HCT116 (cell line): ENCODE data around the gene UBXN10. TPM values are rescaled to one million over a fixed set of nuclear protein-coding genes. Genes with fewer than 3 reads are reported as not detected.

Experiments used
- ATAC-seq: fragments of 200-7000 bp; cut with Tn5 transposase; 2 replicates; pipeline ENCODE4 v1.9.1; 2020; ENCODE audit warnings: mild to moderate bottlenecking, moderate library complexity
- BruUV-seq: library from RNA; stranded (reverse); fragments of 400-500 nt; replicated peaks from 2 replicates; lab custom pipeline; 2021; lab: Mats Ljungman, UMichigan
- CTCF ChIA-PET: fragments of 300-600 bp; sonication (Branson Sonifier 250); formaldehyde crosslinking; loops from one replicate; lab custom pipeline; 2021; ENCODE audit warnings: antibody characterized with exemption; lab: Charles Lee
- POLR2A ChIA-PET: fragments of 300-600, 350-600 bp; sonication (Branson Sonifier 250); formaldehyde crosslinking; loops from one replicate; lab custom pipeline; 2021; ENCODE audit warnings: antibody characterized with exemption; lab: Charles Lee
- RAD21 ChIA-PET, 2 experiments: fragments of 300-600 bp; sonication (Branson Sonifier 250); formaldehyde crosslinking; loops; one replicate each; lab custom pipeline; 2023; ENCODE audit warnings: low total read pairs in 2 of 2; ENCODE audit not compliant: uncharacterized antibody in 2 of 2, unreplicated experiment in 2 of 2, low non-redundant PET in 1 of 2; lab: Charles Lee
- DNase-seq: peaks from one replicate; pipeline ENCODE4 v3.0.0-alpha.2; 2010; ENCODE audit warnings: low read depth, low spot score
- H2AFZ ChIP-seq: fragments of 200-600 bp; shearing (Covaris generic), sonication (generic); 2 replicates; pipeline ENCODE4 v1.6.1; 2017; ENCODE audit warnings: low read depth, mixed run types, mixed read lengths, antibody characterized with exemption, low read length; ENCODE audit not compliant: poor library complexity, severe bottlenecking
- H3K27ac ChIP-seq: 2 replicates; pipeline ENCODE4 v1.5.1; 2012; ENCODE audit warnings: low read depth, low read length
- H3K27me3 ChIP-seq: fragments of 200-600 bp; sonication (generic); 2 replicates; pipeline ENCODE4 v1.6.1; 2016; ENCODE audit warnings: mixed run types, low read length, mixed read lengths; ENCODE audit not compliant: insufficient read depth
- H3K36me3 ChIP-seq, 2 experiments: fragments of 200-500 bp in 1 of 2; fragments of 200-600 bp in 1 of 2; sonication (Bioruptor generic) in 1 of 2; sonication (generic) in 1 of 2; 2 replicates each; pipeline versions ENCODE4 v1.5.1 to v1.6.1; 2014 to 2016; ENCODE audit warnings: low read length in 2 of 2, inconsistent platforms in 1 of 2, mixed read lengths in 1 of 2, mixed run types in 1 of 2; ENCODE audit not compliant: insufficient read depth in 2 of 2, control insufficient read depth in 1 of 2
- H3K4me1 ChIP-seq, 2 experiments: fragments of 200-600 bp in 1 of 2; sonication (generic) in 1 of 2; 2 replicates each; pipeline versions ENCODE4 v1.5.1 to v1.6.1; 2012 to 2017; ENCODE audit warnings: low read length in 2 of 2, inconsistent platforms in 1 of 2, mild to moderate bottlenecking in 1 of 2, mixed read lengths in 1 of 2, mixed run types in 1 of 2, moderate library complexity in 1 of 2; ENCODE audit not compliant: insufficient read depth in 2 of 2, control insufficient read depth in 1 of 2
- H3K4me2 ChIP-seq: fragments of 200-600 bp; sonication (generic); 2 replicates; pipeline ENCODE4 v1.6.1; 2017; ENCODE audit warnings: mixed run types, low read length, mixed read lengths
- H3K4me3 ChIP-seq, 2 experiments: fragments of 200-600 bp in 1 of 2; sonication (generic) in 1 of 2; replicated peaks in 1 of 2; 2 replicates each; pipeline ENCODE4 v1.5.1; 2011 to 2016; ENCODE audit warnings: low read length in 2 of 2, control low read depth in 1 of 2, low read depth in 1 of 2, mild to moderate bottlenecking in 1 of 2, mixed read lengths in 1 of 2, mixed run types in 1 of 2
- H3K79me2 ChIP-seq: fragments of 200-600 bp; sonication (generic); 2 replicates; pipeline ENCODE4 v1.6.1; 2017; ENCODE audit warnings: mild to moderate bottlenecking, mixed run types, low read length, moderate library complexity, mixed read lengths; ENCODE audit not compliant: insufficient read depth
- H3K9ac ChIP-seq: fragments of 200-600 bp; sonication (generic); 2 replicates; pipeline ENCODE4 v1.6.1; 2016; ENCODE audit warnings: low read length, mixed read lengths
- H3K9me2 ChIP-seq: fragments of 200-600 bp; sonication (generic), shearing (Covaris generic); 2 replicates; pipeline ENCODE4 v1.6.1; 2017; ENCODE audit warnings: mixed run types, mild to moderate bottlenecking, moderate library complexity; ENCODE audit not compliant: insufficient read depth
- H3K9me3 ChIP-seq, 2 experiments: fragments of 200-500 bp in 1 of 2; fragments of 200-600 bp in 1 of 2; sonication (Bioruptor generic) in 1 of 2; sonication (generic) in 1 of 2; 2 replicates each; pipeline ENCODE4 v1.6.1; 2014 to 2017; ENCODE audit warnings: low read length in 2 of 2, mixed read lengths in 2 of 2, inconsistent platforms in 1 of 2, low read depth in 1 of 2, mild to moderate bottlenecking in 1 of 2, mixed run types in 1 of 2, moderate library complexity in 1 of 2; ENCODE audit not compliant: control insufficient read depth in 1 of 2, insufficient read depth in 1 of 2
- H4K20me1 ChIP-seq: fragments of 200-600 bp; sonication (generic), shearing (Covaris generic); 2 replicates; pipeline ENCODE4 v1.6.1; 2017; ENCODE audit warnings: mixed run types, mild to moderate bottlenecking, moderate library complexity; ENCODE audit not compliant: insufficient read depth
- CEBPB ChIP-seq: IDR thresholded peaks from 2 replicates; pipeline ENCODE4 v1.6.1; 2012; ENCODE audit warnings: low read depth
- CTCF ChIP-seq, 3 experiments: fragments of 200-600 bp in 1 of 3; sonication (generic) in 1 of 3; IDR thresholded peaks in 2 of 3; conservative IDR thresholded peaks in 1 of 3; 2 replicates each; pipeline ENCODE4 v1.5.1; 2012 to 2017; ENCODE audit warnings: low read depth in 2 of 3, low read length in 2 of 3, antibody characterized with exemption in 1 of 3, borderline replicate concordance in 1 of 3, control low read depth in 1 of 3, mild to moderate bottlenecking in 1 of 3, mixed read lengths in 1 of 3, mixed run types in 1 of 3, moderate library complexity in 1 of 3; ENCODE audit not compliant: insufficient read depth in 1 of 3
- ELF1 ChIP-seq: IDR thresholded peaks from 2 replicates; pipeline ENCODE4 v1.6.1; 2012; ENCODE audit warnings: low read depth, borderline replicate concordance
- EZH2 ChIP-seq: fragments of 200-600 bp; sonication (generic); IDR thresholded peaks from 2 replicates; pipeline ENCODE4 v1.6.1; 2017; ENCODE audit warnings: antibody characterized with exemption, mixed run types
- EZH2phosphoT487 ChIP-seq: fragments of 200-600 bp; IDR thresholded peaks from 2 replicates; pipeline ENCODE4 v1.6.1; 2018; ENCODE audit warnings: antibody characterized with exemption, borderline replicate concordance
- FOSL1 ChIP-seq: IDR thresholded peaks from 2 replicates; pipeline ENCODE4 v1.6.1; 2012; ENCODE audit warnings: low read depth
- JUND ChIP-seq: IDR thresholded peaks from 2 replicates; pipeline ENCODE4 v1.6.1; 2012
- MAX ChIP-seq: IDR thresholded peaks from 2 replicates; pipeline ENCODE4 v1.6.1; 2012
- POLR2A ChIP-seq: IDR thresholded peaks from 2 replicates; pipeline ENCODE4 v1.7.0; 2011; ENCODE audit warnings: borderline replicate concordance; ENCODE audit not compliant: insufficient read depth, insufficient read length; ENCODE audit errors: extremely low read depth
- RAD21 ChIP-seq: IDR thresholded peaks from 2 replicates; pipeline ENCODE4 v1.6.1; 2012; ENCODE audit warnings: low read depth, mild to moderate bottlenecking
- REST ChIP-seq: IDR thresholded peaks from 2 replicates; pipeline ENCODE4 v1.6.1; 2012; ENCODE audit warnings: low read depth
- SIN3A ChIP-seq: IDR thresholded peaks from 2 replicates; pipeline ENCODE4 v1.6.1; 2012; ENCODE audit warnings: low read depth
- SP1 ChIP-seq: IDR thresholded peaks from 2 replicates; pipeline ENCODE4 v1.6.1; 2012; ENCODE audit warnings: low read depth
- TCF7L2 ChIP-seq: IDR thresholded peaks from 2 replicates; pipeline ENCODE4 v1.7.0; 2011; ENCODE audit warnings: borderline replicate concordance, inconsistent platforms; ENCODE audit not compliant: insufficient read depth, insufficient read length; ENCODE audit errors: extremely low read depth
- YY1 ChIP-seq: IDR thresholded peaks from 2 replicates; pipeline ENCODE4 v1.6.1; 2011; ENCODE audit warnings: low read length, low read depth, moderate library complexity, mild to moderate bottlenecking; ENCODE audit not compliant: insufficient replicate concordance; ENCODE audit errors: extremely low read depth
- ZBTB33 ChIP-seq: IDR thresholded peaks from 2 replicates; pipeline ENCODE4 v1.6.1; 2011; ENCODE audit warnings: mild to moderate bottlenecking, low read length, moderate library complexity; ENCODE audit not compliant: insufficient replicate concordance; ENCODE audit errors: extremely low read depth
- ZFX ChIP-seq: fragments of 450-650 bp; IDR thresholded peaks from 2 replicates; pipeline ENCODE4 v1.6.1; 2017
- ZNF274 ChIP-seq: fragments of 200-500 bp; sonication (Bioruptor generic); IDR thresholded peaks from 2 replicates; pipeline ENCODE4 v1.6.1; 2014; ENCODE audit warnings: mild to moderate bottlenecking, low read depth, low read length, inconsistent platforms
- intact Hi-C: fragments of 100-400 bp; cut with micrococcal nuclease; formaldehyde crosslinking; loops from 2 replicates; pipeline ENCODE4 v1.10.0; 2022
- total RNA-seq: library from RNA; stranded (reverse); gene quantifications from one replicate; pipeline ENCODE4 v1.2.1, GENCODE V29; 2021; ENCODE audit not compliant: unreplicated experiment

Gene UBXN10
- total RNA-seq, 1 experiment from 2014 or later: not detected

- RAD21 ChIA-PET: no interaction called here
- TF ChIP-seq FOSL1: no peak
- TF ChIP-seq MAX: no peak
- no peak for TF ChIP-seq CEBPB
- TF ChIP-seq YY1: no peak
- no peak for TF ChIP-seq RAD21
- TF ChIP-seq ZNF274: no peak
- TF ChIP-seq CTCF (IDR thresholded peaks at IDR 0.05 in 2 of 3, conservative IDR thresholded peaks at IDR 0.05 in 1 of 3; ENCODE audit: borderline replicate concordance in 1 of 3, insufficient read depth in 1 of 3, low read depth in 2 of 3, low read length in 2 of 3): no peak
- TF ChIP-seq SP1: no peak
- TF ChIP-seq JUND: no peak
- no peak for TF ChIP-seq TCF7L2
- no peak for TF ChIP-seq REST
- TF ChIP-seq POLR2A: no peak
- no peak for TF ChIP-seq SIN3A
- TF ChIP-seq ZBTB33: no peak
- TF ChIP-seq EZH2phosphoT487: no peak
- TF ChIP-seq ZFX: no peak
- TF ChIP-seq ELF1: no peak
- no peak for TF ChIP-seq EZH2
- DNase-seq (no peak), ATAC-seq (no peak)
- CTCF ChIA-PET: interaction anchor here (1.5 kb wide), 1 partner anchor 10 kb away, joined by 3 read pairs; no protein-coding TSS in a partner anchor
- no peak overlapping the region for H3K4me2 ChIP-seq
- no TSS peak for BruUV-seq
- no peaks in the 10 kb centered on the region for H3K9me3 ChIP-seq
- no peak overlapping the region for H3K4me3 ChIP-seq
- no peaks in the 10 kb centered on the region for H3K4me1 ChIP-seq
- no peak overlapping the region for H3K9ac ChIP-seq
- H3K79me2 ChIP-seq: no peaks in the 10 kb centered on the region
- no peak overlapping the region for H2AFZ ChIP-seq
- intact Hi-C loops: no loop called here
- H3K27ac ChIP-seq: no peak overlapping the region
- H4K20me1 ChIP-seq: no peaks in the 10 kb centered on the region
- H3K27me3 ChIP-seq: no peaks in the 10 kb centered on the region
- POLR2A ChIA-PET: no interaction called here
- no peaks in the 10 kb centered on the region for H3K36me3 ChIP-seq
- H3K9me2 ChIP-seq: no peaks in the 10 kb centered on the region
Measured at GRCh38 chr1:20223551-20224419, 37.9 kb downstream of the UBXN10 start.
